ENCODE measurements around the gene NEDD4L.
A peak's percentile ranks its signal among the peaks of the same experiment; 100 is the strongest.

The NEDD4L gene

GRCh38 chr18:58300867-58301266, 256.8 kb downstream of the NEDD4L start:
- no peak for DNase-seq

GRCh38 chr18:58302811-58303210, 258.8 kb downstream of the NEDD4L start:
- no peak for DNase-seq

GRCh38 chr18:58303363-58303762, 259.3 kb downstream of the NEDD4L start:
- no peak for DNase-seq

GRCh38 chr18:58305792-58306191, 261.8 kb downstream of the NEDD4L start:
- no peak for DNase-seq

- no peak for DNase-seq
Observed at GRCh38 chr18:58307441-58307840, 263.4 kb downstream of the NEDD4L start.

- no peak for DNase-seq
Observed at GRCh38 chr18:58308463-58308862, 264.4 kb downstream of the NEDD4L start.

GRCh38 chr18:58309099-58309498, 265.1 kb downstream of the NEDD4L start:
- DNase-seq: no peak

- DNase-seq: no peak
Observed at GRCh38 chr18:58309610-58310239, 265.7 kb downstream of the NEDD4L start.

- no peak for DNase-seq
Observed at GRCh38 chr18:58310517-58310916, 266.5 kb downstream of the NEDD4L start.

GRCh38 chr18:58311390-58311789, 267.4 kb downstream of the NEDD4L start:
- no peak for DNase-seq

GRCh38 chr18:58313491-58314032, 269.5 kb downstream of the NEDD4L start:
- DNase-seq: no peak

- DNase-seq: peak; percentile 96
Observed at GRCh38 chr18:58314284-58314683, 270.3 kb downstream of the NEDD4L start.

- DNase-seq: peak; percentile 33
Observed at GRCh38 chr18:58315041-58315440, 271.0 kb downstream of the NEDD4L start.

- no peak for DNase-seq
Observed at GRCh38 chr18:58315739-58316215, 271.8 kb downstream of the NEDD4L start.

GRCh38 chr18:58316396-58317342, 272.6 kb downstream of the NEDD4L start:
- DNase-seq: no peak

- DNase-seq: no peak
Observed at GRCh38 chr18:58319719-58320118, 275.7 kb downstream of the NEDD4L start.

- no peak for DNase-seq
Observed at GRCh38 chr18:58320907-58321561, 277.0 kb downstream of the NEDD4L start.

- DNase-seq: peak; percentile 82
Observed at GRCh38 chr18:58321986-58322385, 278.0 kb downstream of the NEDD4L start.

- DNase-seq: no peak
Observed at GRCh38 chr18:58322464-58322863, 278.4 kb downstream of the NEDD4L start.

GRCh38 chr18:58323866-58324762, 280.1 kb downstream of the NEDD4L start:
- DNase-seq: no peak

- DNase-seq: no peak
Observed at GRCh38 chr18:58324824-58325480, 280.9 kb downstream of the NEDD4L start.

GRCh38 chr18:58325494-58325893, 281.5 kb downstream of the NEDD4L start:
- DNase-seq: no peak
